ENCODE measurements around the gene SERPIND1. TPM values are rescaled to one million over a fixed set of nuclear protein-coding genes. Genes with fewer than 3 reads are reported as not detected.

The SERPIND1 gene
- total RNA-seq, 2 donors from 2014 or later = 0.32 TPM; not detected in 1

- no peaks in the 10 kb centered on the region for H3K9me3 ChIP-seq
- no peak for TF ChIP-seq CTCF (IDR thresholded peaks at IDR 0.05)
- no peak overlapping the region for H3K9ac ChIP-seq (ENCODE audit: low read depth in 2 of 2, low read length in 2 of 2)
Measured at GRCh38 chr22:20787223-20787622, 13.3 kb downstream of the SERPIND1 start.

DNA sequence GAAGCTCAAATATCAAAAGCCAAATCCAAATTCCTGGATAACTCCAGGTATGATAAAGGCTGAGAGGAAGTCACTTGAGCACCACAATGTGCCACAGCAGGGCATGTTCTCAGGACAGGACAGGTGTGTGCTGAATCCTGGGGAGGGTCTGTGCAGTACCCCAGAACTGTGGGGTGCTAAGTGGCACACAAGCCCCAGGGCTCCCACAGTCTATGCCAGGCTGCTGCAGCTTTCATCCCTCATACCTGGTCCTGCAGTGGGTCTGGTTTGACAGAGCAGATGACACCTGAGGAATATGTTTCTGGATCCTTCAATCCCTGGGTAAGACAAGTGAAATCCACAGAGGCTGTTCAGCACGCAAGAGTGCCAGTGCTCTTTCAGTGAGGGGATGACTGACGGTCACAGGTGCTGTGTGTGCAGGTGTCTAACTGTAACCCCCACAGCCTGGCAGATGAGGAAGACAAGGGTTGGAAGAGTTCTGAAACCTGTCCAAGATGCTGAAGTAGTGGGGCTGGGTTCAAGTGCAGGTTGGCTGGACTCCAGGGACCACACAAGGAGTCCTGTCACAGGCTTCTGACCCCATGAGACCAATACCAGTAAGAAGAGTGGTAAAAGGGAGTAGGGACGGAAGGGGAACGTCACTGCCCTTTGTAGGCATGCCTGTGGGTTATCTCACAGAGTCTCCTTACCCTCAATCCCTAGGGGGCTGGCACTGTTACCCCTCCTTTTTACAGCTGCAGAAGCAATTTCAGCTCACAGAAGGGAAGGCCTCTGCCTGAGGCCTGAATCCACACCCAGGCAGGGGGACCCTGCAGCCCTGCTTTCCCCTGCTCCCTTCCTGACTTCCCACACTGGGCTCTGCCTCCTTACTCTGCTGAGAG, 14.1 kb downstream of the SERPIND1 start:
- DNase-seq = no peak
- no peaks in the 10 kb centered on the region for H3K27me3 ChIP-seq
- no peak overlapping the region for H3K27ac ChIP-seq
- intact Hi-C loops (cut with DNase I) = no loop called here
- no peaks in the 10 kb centered on the region for H3K9me3 ChIP-seq
- peaks cover 10% of the 10 kb centered on the region for H3K36me3 ChIP-seq
- no peak overlapping the region for H3K9ac ChIP-seq (ENCODE audit: low read depth in 2 of 2, low read length in 2 of 2)
- no peak overlapping the region for H3K4me3 ChIP-seq
- no peaks in the 10 kb centered on the region for H3K4me1 ChIP-seq
- no peak for TF ChIP-seq CTCF (IDR thresholded peaks at IDR 0.05)

More at GRCh38 chr22:20787223-20787622, 13.3 kb downstream of the SERPIND1 start:
- no peak for DNase-seq
- H3K27me3 ChIP-seq = no peaks in the 10 kb centered on the region
- H3K36me3 ChIP-seq = peaks cover 3% of the 10 kb centered on the region
- H3K4me3 ChIP-seq = no peak overlapping the region
- intact Hi-C loops (cut with DNase I) = no loop called here
- no peaks in the 10 kb centered on the region for H3K4me1 ChIP-seq
- no peak overlapping the region for H3K27ac ChIP-seq

DNA sequence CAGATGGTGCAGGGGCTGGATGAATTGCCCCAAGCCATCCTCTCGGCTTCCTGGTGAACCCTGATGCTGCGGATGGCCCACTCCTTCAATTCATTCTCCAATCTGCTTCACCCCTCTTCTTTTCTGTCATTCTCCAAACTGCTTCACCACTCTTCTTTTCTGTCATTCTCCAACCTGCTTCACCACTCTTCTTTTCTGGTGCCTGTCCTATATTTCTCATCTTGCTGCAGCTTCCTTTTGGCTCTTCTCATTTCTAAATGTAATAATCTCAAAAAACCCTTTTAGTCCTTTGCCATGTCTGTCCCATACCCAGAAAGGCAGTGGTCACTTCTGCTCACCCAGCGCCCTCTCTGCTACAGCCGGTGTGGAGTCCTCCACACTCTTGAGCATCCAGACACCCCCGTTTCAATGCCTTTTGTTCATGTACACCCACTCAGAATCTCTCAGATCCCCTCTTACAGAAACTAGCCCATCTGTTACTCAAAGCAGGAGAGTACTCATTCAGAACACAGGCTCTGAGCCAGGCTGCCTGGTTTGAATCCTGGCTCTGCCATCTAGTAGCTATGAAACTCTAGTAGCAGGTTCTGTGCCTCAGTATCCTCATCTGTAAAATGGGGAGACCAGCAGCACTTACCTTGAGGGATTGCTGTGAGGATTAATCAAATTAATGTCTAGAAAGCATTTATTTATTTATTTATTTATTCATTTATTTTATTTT, 14.9 kb downstream of the SERPIND1 start:
- H3K4me1 ChIP-seq = no peaks in the 10 kb centered on the region
- intact Hi-C loops (cut with DNase I) = no loop called here
- no peaks in the 10 kb centered on the region for H3K27me3 ChIP-seq
- no peak overlapping the region for H3K27ac ChIP-seq
- TF ChIP-seq CTCF (IDR thresholded peaks at IDR 0.05) = no peak
- no peak overlapping the region for H3K9ac ChIP-seq (ENCODE audit: low read depth in 2 of 2, low read length in 2 of 2)
- no peak overlapping the region for H3K4me3 ChIP-seq
- no peak for DNase-seq
- peaks cover 10% of the 10 kb centered on the region for H3K36me3 ChIP-seq
- no peaks in the 10 kb centered on the region for H3K9me3 ChIP-seq

- peaks cover 13% of the 10 kb centered on the region for H3K36me3 ChIP-seq
- no peak overlapping the region for H3K9ac ChIP-seq (ENCODE audit: low read depth in 2 of 2, low read length in 2 of 2)
- no peak for TF ChIP-seq CTCF (IDR thresholded peaks at IDR 0.05)
- H3K27ac ChIP-seq = no peak overlapping the region
- H3K4me1 ChIP-seq = no peaks in the 10 kb centered on the region
- no peak overlapping the region for H3K4me3 ChIP-seq
- no peaks in the 10 kb centered on the region for H3K9me3 ChIP-seq
- no peak for DNase-seq
- intact Hi-C loops (cut with DNase I) = no loop called here
- H3K27me3 ChIP-seq = no peaks in the 10 kb centered on the region
Measured at GRCh38 chr22:20792221-20792965, 18.5 kb downstream of the SERPIND1 start.

DNA sequence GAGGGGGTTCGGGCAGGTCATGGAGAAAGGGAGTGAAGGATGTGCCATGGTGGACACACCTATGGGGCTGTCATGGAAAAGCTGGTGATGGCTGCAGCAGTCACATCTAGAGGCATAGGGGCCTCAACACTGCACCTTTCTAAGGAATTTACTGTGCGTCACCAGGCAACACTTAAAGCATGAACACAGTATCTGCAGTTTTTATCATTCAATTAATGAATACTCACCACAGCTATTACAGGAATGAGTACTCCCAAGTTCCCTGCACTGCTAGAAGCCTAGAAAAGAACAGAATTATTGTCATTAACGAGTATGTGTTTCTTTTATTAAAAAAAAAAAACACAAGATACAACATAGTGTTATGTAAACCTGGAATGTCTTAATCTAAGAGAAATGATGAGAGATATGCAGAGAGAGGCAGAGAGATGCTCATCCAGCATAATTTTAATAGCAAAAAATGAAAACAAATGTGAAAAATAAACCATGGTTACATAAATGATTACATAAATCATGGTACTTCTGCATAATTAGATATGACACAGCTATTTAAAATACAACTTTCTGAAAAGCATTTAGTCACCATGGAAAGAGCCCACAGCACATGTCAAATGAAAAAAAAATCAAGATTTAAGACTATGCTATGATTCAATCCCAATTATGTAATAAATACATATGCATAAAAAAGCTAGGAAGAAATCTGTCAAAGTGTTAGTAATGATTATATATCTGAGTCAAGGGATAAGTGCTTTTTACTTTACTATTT, 19.2 kb downstream of the SERPIND1 start:
- intact Hi-C loops (cut with DNase I) = no loop called here
- no peak for TF ChIP-seq CTCF (IDR thresholded peaks at IDR 0.05)
- Histone ChIP-seq H3K4me3 (no peak overlapping the region), H3K4me1 (no peaks in the 10 kb centered on the region), H3K9ac (ENCODE audit: low read depth in 2 of 2, low read length in 2 of 2) (no peak overlapping the region), H3K27me3 (no peaks in the 10 kb centered on the region), H3K36me3 (peaks cover 14% of the 10 kb centered on the region), H3K27ac (no peak overlapping the region), H3K9me3 (no peaks in the 10 kb centered on the region)
- DNase-seq = no peak

Data from colonic mucosa (tissue), 4 donors.